Choroid plexus epithelial cell (primary cell): ENCODE measurements around the gene DDIAS.
"Not testable (repeated sequence)": the region's sequence is repeated elsewhere in the genome, so short reads cannot be mapped to it uniquely, and the experiment has no call there.

ENCODE experiments used
- DNase-seq: peaks from one replicate; pipeline ENCODE4 v3.0.0-alpha.2; 2010; ENCODE audit warnings: low read depth
- H3K4me3 ChIP-seq: 2 replicates; pipeline ENCODE4 v1.5.1; 2011; ENCODE audit warnings: low read depth, mild to moderate bottlenecking, control low read depth, low read length, moderate library complexity
- CTCF ChIP-seq: conservative IDR thresholded peaks from 2 replicates; pipeline ENCODE4 v1.5.1; 2011; ENCODE audit warnings: low read depth, mild to moderate bottlenecking, control low read depth, inconsistent platforms, low read length, moderate library complexity

The DDIAS gene

DNA sequence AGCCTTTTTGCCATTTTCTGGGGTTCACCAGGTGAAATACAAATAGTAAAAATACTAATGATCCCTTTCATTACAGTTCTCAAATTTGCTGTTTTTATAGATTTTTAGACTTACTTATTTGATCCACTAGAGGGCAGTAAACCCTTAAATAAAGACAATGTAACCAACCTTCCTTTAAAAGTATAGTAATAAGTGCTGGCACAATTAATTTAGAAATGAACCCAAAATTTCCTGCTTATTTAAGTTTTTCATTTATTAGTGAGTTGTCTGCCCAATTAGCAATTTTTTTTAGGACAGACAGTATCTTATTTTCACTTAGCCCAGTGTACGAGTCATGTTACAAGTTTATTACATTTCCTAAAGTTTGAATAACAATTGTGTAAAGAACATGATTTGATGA, 4.7 kb downstream of the DDIAS start:
- TF ChIP-seq CTCF: peak; percentile 41
- peak overlapping the region; percentile 45 for H3K4me3 ChIP-seq
- DNase-seq: peak; percentile 52

DNA sequence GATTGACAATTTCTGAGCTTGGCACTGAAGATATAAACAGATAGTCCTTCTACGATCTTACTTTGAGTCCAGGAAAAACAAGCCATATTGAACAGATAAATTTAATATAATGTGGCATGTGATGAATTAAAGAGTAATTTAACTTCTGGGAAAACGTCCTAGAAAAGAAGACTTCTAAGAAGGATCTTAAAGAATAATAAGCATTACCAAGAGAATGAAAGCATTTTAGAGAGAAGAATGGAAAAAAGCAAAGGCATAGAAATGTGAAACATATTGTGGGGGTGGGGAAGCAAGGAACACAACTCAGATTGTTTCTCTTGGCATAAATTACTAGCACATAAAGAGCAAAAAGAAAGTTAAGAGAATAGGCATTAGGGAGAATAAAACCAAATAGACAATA, 5.4 kb downstream of the DDIAS start:
- TF ChIP-seq CTCF: no peak
- peak overlapping the region; percentile 45 for H3K4me3 ChIP-seq
- peak; percentile 25 for DNase-seq

DNA sequence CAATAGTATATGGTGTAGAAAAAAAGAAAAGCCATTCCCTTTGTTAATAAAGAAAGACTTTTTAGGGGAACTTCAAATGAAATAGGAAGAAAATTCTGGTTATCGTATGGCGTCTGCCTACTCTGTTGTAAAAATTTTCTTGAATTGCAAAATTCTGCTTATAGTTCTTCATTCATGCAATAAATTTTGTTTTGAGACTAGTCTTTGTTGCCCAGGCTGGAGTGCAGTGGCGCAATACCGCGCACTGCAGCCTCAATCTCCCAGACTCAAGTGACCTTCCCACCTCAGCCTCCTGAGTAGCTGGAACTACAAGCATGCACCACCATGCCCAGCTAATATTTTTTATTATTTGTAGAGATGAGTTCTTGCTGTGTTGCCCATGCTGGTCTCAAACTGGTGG, 5.8 kb downstream of the DDIAS start:
- H3K4me3 ChIP-seq: no peak overlapping the region
- no peak for DNase-seq
- no peak for TF ChIP-seq CTCF

- no peak for DNase-seq
- no peak for TF ChIP-seq CTCF
- H3K4me3 ChIP-seq: no peak overlapping the region
Measured at GRCh38 chr11:82908311-82908710, 6.8 kb downstream of the DDIAS start.

DNA sequence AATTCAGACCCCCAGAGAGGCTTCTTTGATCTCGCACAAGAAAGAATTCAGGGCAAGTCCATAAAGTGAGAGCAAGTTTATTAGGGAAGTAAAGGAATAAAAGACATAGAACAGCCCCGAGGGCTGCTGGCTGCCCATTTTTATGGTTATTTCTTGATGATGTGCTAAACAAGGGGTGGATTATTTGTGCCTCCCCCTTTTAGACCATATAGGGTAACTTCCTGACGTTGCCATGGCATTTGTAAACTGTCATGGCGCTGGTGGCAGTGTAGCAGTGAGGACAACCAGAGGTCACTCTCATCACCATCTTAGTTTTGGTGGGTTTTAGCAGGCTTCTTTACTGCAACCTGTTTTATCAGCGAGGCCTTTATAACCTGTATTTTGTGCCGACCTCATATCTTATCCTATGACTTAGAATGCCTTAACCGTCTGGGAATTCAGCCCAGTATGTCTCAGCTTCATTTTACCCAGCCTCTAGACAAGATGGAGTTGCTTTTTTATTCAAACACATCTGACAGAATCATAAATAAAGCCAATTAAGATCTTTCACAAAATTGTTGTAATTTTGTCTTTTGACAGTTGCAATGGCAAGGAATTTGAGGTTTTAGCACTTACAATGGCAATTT, 7.6 kb downstream of the DDIAS start:
- DNase-seq: peak; percentile 4
- H3K4me3 ChIP-seq: no peak overlapping the region
- no peak for TF ChIP-seq CTCF

GRCh38 chr11:82919786-82920185, 18.2 kb downstream of the DDIAS start:
- DNase-seq, H3K4me3 ChIP-seq: not testable (repeated sequence)

- DNase-seq, H3K4me3 ChIP-seq: not testable (repeated sequence)
Measured at GRCh38 chr11:82920227-82920626, 18.7 kb downstream of the DDIAS start.

GRCh38 chr11:82922396-82923173, 21.0 kb downstream of the DDIAS start:
- DNase-seq: peak; percentile 5
- H3K4me3 ChIP-seq: not testable (repeated sequence)
